Measurements from ENCODE around the gene MAGEA4.

GRCh38 chrX:151899622-151900021 lies 13.1 kb upstream of the MAGEA4 start:
- no peak for TF ChIP-seq CTCF (IDR thresholded peaks at IDR 0.05)
- TF ChIP-seq POLR2AphosphoS5 (IDR thresholded peaks at IDR 0.05), result no peak
